Lower leg skin (tissue), 4 donors: ENCODE measurements around the gene C17orf107. TPM values are rescaled to one million over a fixed set of nuclear protein-coding genes. Genes with fewer than 3 reads are reported as not detected.

ENCODE experiments used
- DNase-seq, 2 donors: peaks; one replicate each; pipeline ENCODE4 v3.0.0-alpha.2; 2019; ENCODE audit warnings: low spot score in 2 of 2
- H3K4me3 ChIP-seq: fragments of 200-600 bp; sonication (generic); 2 replicates; pipeline ENCODE4 v1.5.1; 2017; ENCODE audit warnings: mild to moderate bottlenecking, low read depth; ENCODE audit not compliant: poor library complexity, severe bottlenecking
- POLR2A ChIP-seq, 2 donors: fragments of 450-650 bp; IDR thresholded peaks; one replicate each; pipeline ENCODE4 v1.6.1; 2016 to 2017; ENCODE audit warnings: antibody characterized with exemption in 2 of 2, mild to moderate bottlenecking in 1 of 2, moderate library complexity in 1 of 2
- WGBS, 2 donors: methylation state at CpG; one replicate each; pipeline ENCODE4 v1.1.5; 2018; 5-methylcytosine and 5-hydroxymethylcytosine counted together
- intact Hi-C: fragments of 100-400 bp; cut with DNase I; formaldehyde crosslinking; loops from one replicate; pipeline ENCODE4 v1.15.0; 2023; ENCODE audit warnings: low total_unique reads
- total RNA-seq, 4 donors: library from RNA; depleted of rRNA; stranded (reverse); fragments of >200 nt; gene quantifications; one replicate each; pipeline ENCODE4 v1.1.0, GENCODE V29; 2016
- TF ChIP-seq, protein P1 (sequence below), 3 donors: fragments of 450-650 bp; IDR thresholded peaks; one replicate each; pipeline ENCODE4 v1.5.1; 2016; ENCODE audit warnings: antibody characterized with exemption in 3 of 3, mild to moderate bottlenecking in 3 of 3, moderate library complexity in 2 of 3

Gene C17orf107
- total RNA-seq, 4 donors from 2014 or later: 7.0 to 13.4 (median 10.1) TPM

DNA sequence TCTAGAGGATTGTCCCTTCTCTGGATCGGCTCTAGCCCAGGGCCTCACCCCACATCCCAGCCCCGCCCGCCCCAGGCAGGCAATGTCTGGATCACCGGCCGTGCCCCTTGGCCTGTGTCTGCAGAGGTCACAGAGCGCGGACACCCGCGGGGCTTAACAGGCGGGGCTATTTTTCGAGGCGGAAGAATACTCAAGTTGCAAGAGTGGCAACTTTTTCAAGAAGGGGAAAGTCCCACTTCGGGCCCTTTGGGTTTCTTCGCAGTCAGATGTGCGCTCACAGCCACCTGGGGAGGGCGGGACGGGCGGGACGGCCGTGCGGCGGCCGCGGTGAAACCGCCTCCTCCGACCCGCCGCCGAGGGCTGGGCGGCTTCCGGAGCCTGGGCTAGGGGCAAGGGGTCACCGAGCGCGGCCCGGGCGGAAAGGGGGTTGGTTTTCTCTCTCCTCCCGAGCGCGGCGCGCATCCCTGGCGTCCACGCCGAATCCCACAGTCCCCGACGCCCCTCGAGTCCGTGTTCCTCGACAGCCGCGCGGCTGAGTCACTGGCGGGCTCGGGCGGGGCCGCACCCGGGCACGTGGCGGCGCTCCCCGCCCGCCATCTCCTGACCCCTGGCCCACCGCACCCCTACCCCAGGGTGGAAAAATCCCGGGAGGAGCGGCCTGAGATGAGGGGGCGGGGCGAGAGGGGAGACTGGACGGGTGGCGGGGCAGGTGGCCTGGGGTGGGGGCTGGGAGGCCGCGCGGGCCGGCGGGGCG lies 50.2 kb downstream of the C17orf107 start:
- peak; percentile 71 to 95 for DNase-seq
- intact Hi-C loops: no loop called here
- 1% methylated on average over 23 to 32 of the region's 75 CpGs for WGBS, 2 donors
- peak overlapping the region; percentile 44 for H3K4me3 ChIP-seq
- TF ChIP-seq POLR2A (IDR thresholded peaks at IDR 0.05): no peak
- TF ChIP-seq, protein P1, sequence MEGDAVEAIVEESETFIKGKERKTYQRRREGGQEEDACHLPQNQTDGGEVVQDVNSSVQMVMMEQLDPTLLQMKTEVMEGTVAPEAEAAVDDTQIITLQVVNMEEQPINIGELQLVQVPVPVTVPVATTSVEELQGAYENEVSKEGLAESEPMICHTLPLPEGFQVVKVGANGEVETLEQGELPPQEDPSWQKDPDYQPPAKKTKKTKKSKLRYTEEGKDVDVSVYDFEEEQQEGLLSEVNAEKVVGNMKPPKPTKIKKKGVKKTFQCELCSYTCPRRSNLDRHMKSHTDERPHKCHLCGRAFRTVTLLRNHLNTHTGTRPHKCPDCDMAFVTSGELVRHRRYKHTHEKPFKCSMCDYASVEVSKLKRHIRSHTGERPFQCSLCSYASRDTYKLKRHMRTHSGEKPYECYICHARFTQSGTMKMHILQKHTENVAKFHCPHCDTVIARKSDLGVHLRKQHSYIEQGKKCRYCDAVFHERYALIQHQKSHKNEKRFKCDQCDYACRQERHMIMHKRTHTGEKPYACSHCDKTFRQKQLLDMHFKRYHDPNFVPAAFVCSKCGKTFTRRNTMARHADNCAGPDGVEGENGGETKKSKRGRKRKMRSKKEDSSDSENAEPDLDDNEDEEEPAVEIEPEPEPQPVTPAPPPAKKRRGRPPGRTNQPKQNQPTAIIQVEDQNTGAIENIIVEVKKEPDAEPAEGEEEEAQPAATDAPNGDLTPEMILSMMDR (IDR thresholded peaks at IDR 0.05): peak in 1 of 3 donors; percentile 65

GRCh38 chr17:4950075-4950745 lies 50.9 kb downstream of the C17orf107 start:
- intact Hi-C loops: no loop called here
- TF ChIP-seq POLR2A (IDR thresholded peaks at IDR 0.05): no peak
- TF ChIP-seq, protein P1 (IDR thresholded peaks at IDR 0.05): no peak
- peak overlapping the region; percentile 44 for H3K4me3 ChIP-seq
- peak in 1 of 2 donors; percentile 94 for DNase-seq
- 18 to 20% methylated on average over 24 to 28 of the region's 52 CpGs for WGBS, 2 donors

GRCh38 chr17:4950746-4951204 lies 51.4 kb downstream of the C17orf107 start, which contains the start of gene ENO3:
Gene ENO3 (plus strand): TSS chr17:4951119. CDS start chr17:4951830, 711 bp downstream.
- WGBS, 2 donors: 55 to 60% methylated on average over 7 of the region's 7 CpGs
- intact Hi-C loops: no loop called here
- TF ChIP-seq POLR2A (IDR thresholded peaks at IDR 0.05): no peak
- TF ChIP-seq, protein P1 (IDR thresholded peaks at IDR 0.05): no peak
- H3K4me3 ChIP-seq: peak within 1 kb of the TSS; percentile 44
- DNase-seq: no peak

GRCh38 chr17:4951486-4951885 lies 52.1 kb downstream of the C17orf107 start:
- no peak for DNase-seq
- no peak overlapping the region for H3K4me3 ChIP-seq
- 92% methylated on average over 3 of the region's 3 CpGs for WGBS, 2 donors
- no peak for TF ChIP-seq POLR2A (IDR thresholded peaks at IDR 0.05)
- TF ChIP-seq, protein P1 (IDR thresholded peaks at IDR 0.05): no peak
- intact Hi-C loops: no loop called here

Other genes with a start within 250 kb of the C17orf107 start
- gene PELP1, start 195.4 kb upstream of the C17orf107 start, total RNA-seq: 10 to 100 TPM; 20.5 to 78.4 (median 26.0) TPM
- 10 to 100 TPM in 3 of 4 donors, 1 to 10 TPM in 1; 8.5 to 16.4 (median 11.8) TPM for gene ARRB2, start 188.9 kb upstream of the C17orf107 start, total RNA-seq
- 10 to 100 TPM; 22.9 to 47.0 (median 40.9) TPM for gene MED11, start 168.1 kb upstream of the C17orf107 start, total RNA-seq
- 1 to 10 TPM in 2 of 4 donors, under 1 TPM in 1, not detected in 1; 0.46 to 1.7 (median 1.2) TPM for gene ZMYND15, start 159.7 kb upstream of the C17orf107 start, total RNA-seq
- 10 to 100 TPM; 25.0 to 28.1 (median 25.5) TPM for gene CXCL16, start 159.6 kb upstream of the C17orf107 start, total RNA-seq
- gene TM4SF5, start 127.7 kb upstream of the C17orf107 start, total RNA-seq: not detected
- 1 to 10 TPM in 3 of 4 donors, not detected in 1; 2.2 to 9.9 (median 5.3) TPM for gene VMO1, start 113.2 kb upstream of the C17orf107 start, total RNA-seq
- 1 to 10 TPM in 1 of 4 donors, not detected in 3; 1.2 TPM for gene GLTPD2, start 110.6 kb upstream of the C17orf107 start, total RNA-seq
- 100 to 1,000 TPM; 103 to 207 (median 177) TPM for gene PSMB6, start 103.4 kb upstream of the C17orf107 start, total RNA-seq
- gene PLD2, start 92.4 kb upstream of the C17orf107 start, total RNA-seq: 10 to 100 TPM; 40.1 to 78.8 (median 56.3) TPM
- 100 to 1,000 TPM; 128 to 208 (median 140) TPM for gene MINK1, start 66.2 kb upstream of the C17orf107 start, total RNA-seq
- gene CHRNE, start 3.6 kb downstream of the C17orf107 start, total RNA-seq: 1 to 10 TPM in 3 of 4 donors, under 1 TPM in 1; 0.53 to 5.2 (median 3.6) TPM
- not detected for gene GP1BA, start 32.7 kb downstream of the C17orf107 start, total RNA-seq
- 10 to 100 TPM; 35.5 to 87.7 (median 59.2) TPM for gene SLC25A11, start 40.5 kb downstream of the C17orf107 start, total RNA-seq
- 10 to 100 TPM; 66.3 to 95.4 (median 80.2) TPM for gene RNF167, start 40.7 kb downstream of the C17orf107 start, total RNA-seq
- gene PFN1, start 49.0 kb downstream of the C17orf107 start, total RNA-seq: 100 to 1,000 TPM; 479 to 709 (median 540) TPM
- gene ENO3, start 51.6 kb downstream of the C17orf107 start, total RNA-seq: 1 to 10 TPM; 1.0 to 7.9 (median 4.9) TPM
- gene SPAG7, start 68.3 kb downstream of the C17orf107 start, total RNA-seq: 10 to 100 TPM; 35.1 to 64.0 (median 51.7) TPM
- gene CAMTA2, start 88.1 kb downstream of the C17orf107 start, total RNA-seq: 10 to 100 TPM; 21.7 to 35.3 (median 30.6) TPM
- 1 to 10 TPM in 3 of 4 donors, under 1 TPM in 1; 0.39 to 2.6 (median 1.4) TPM for gene INCA1, start 98.0 kb downstream of the C17orf107 start, total RNA-seq
- 100 to 1,000 TPM in 2 of 4 donors, 10 to 100 TPM in 2; 87.6 to 140 (median 100) TPM for gene KIF1C, start 98.4 kb downstream of the C17orf107 start, total RNA-seq
- gene SLC52A1, start 135.9 kb downstream of the C17orf107 start, total RNA-seq: 10 to 100 TPM in 1 of 4 donors, 1 to 10 TPM in 3; 3.3 to 16.1 (median 4.8) TPM
- 1 to 10 TPM; 1.2 to 5.2 (median 3.5) TPM for gene ZFP3, start 178.9 kb downstream of the C17orf107 start, total RNA-seq
- gene ZNF232, start 212.3 kb downstream of the C17orf107 start, total RNA-seq: 1 to 10 TPM; 6.5 to 8.7 (median 8.6) TPM
- under 1 TPM in 3 of 4 donors, not detected in 1; 0.04 to 0.98 (median 0.19) TPM for gene USP6, start 216.5 kb downstream of the C17orf107 start, total RNA-seq